Globus pallidus (tissue), 1 donor: ENCODE data around the gene SLCO1B1.

Source experiments
- DNase-seq: peaks from one replicate; pipeline ENCODE4 v3.0.0-alpha.2; 2015; ENCODE audit warnings: low spot score

SLCO1B1 gene

GRCh38 chr12:21221778-21222177 lies 90.8 kb downstream of the SLCO1B1 start:
- DNase-seq, result no peak

GRCh38 chr12:21223930-21224329 lies 92.9 kb downstream of the SLCO1B1 start:
- DNase-seq, result peak; percentile 22

- DNase-seq, result no peak
Observed at GRCh38 chr12:21234395-21234794, 103.4 kb downstream of the SLCO1B1 start.

GRCh38 chr12:21239866-21240265 lies 108.9 kb downstream of the SLCO1B1 start:
- no peak for DNase-seq

GRCh38 chr12:21248679-21249078 lies 117.7 kb downstream of the SLCO1B1 start:
- peak; percentile 26 for DNase-seq

GRCh38 chr12:21252070-21252469 lies 121.1 kb downstream of the SLCO1B1 start:
- no peak for DNase-seq

GRCh38 chr12:21257172-21257571 lies 126.2 kb downstream of the SLCO1B1 start:
- DNase-seq, result no peak

- no peak for DNase-seq
Observed at GRCh38 chr12:21264232-21264631, 133.2 kb downstream of the SLCO1B1 start.

- no peak for DNase-seq
Observed at GRCh38 chr12:21265932-21266331, 134.9 kb downstream of the SLCO1B1 start.

- DNase-seq, result no peak
Observed at GRCh38 chr12:21276826-21277225, 145.8 kb downstream of the SLCO1B1 start.
